Osteocyte (in vitro differentiated cells): ENCODE measurements around the gene NUAK1. TPM values are rescaled to one million over a fixed set of nuclear protein-coding genes. Genes with fewer than 3 reads are reported as not detected.

ENCODE experiments used
- DNase-seq: peaks from one replicate; pipeline ENCODE4 v3.0.0; 2021; ENCODE audit warnings: mixed read lengths; ENCODE audit not compliant: unreplicated experiment; ENCODE audit errors: extremely low spot score
- H3K27ac Mint-ChIP-seq: one replicate; pipeline ENCODE4 v1.8.0; 2021; ENCODE audit warnings: mild to moderate bottlenecking, mixed read lengths; ENCODE audit not compliant: unreplicated experiment
- H3K27me3 Mint-ChIP-seq: one replicate; pipeline ENCODE4 v1.8.0; 2021; ENCODE audit warnings: mixed read lengths; ENCODE audit not compliant: unreplicated experiment
- H3K36me3 Mint-ChIP-seq: one replicate; pipeline ENCODE4 v1.8.0; 2021; ENCODE audit warnings: mixed read lengths; ENCODE audit not compliant: unreplicated experiment
- H3K4me1 Mint-ChIP-seq: one replicate; pipeline ENCODE4 v1.8.0; 2021; ENCODE audit warnings: mixed read lengths; ENCODE audit not compliant: unreplicated experiment
- H3K4me3 Mint-ChIP-seq: one replicate; pipeline ENCODE4 v1.8.0; 2021; ENCODE audit warnings: mild to moderate bottlenecking, moderate library complexity, mixed read lengths; ENCODE audit not compliant: unreplicated experiment
- H3K9me3 Mint-ChIP-seq: one replicate; pipeline ENCODE4 v1.8.0; 2021; ENCODE audit warnings: mixed read lengths; ENCODE audit not compliant: unreplicated experiment
- CTCF ChIP-seq: fragments of 200-600 bp; sonication (generic); IDR thresholded peaks from 2 replicates; pipeline ENCODE4 v1.5.0; 2021; ENCODE audit warnings: antibody characterized with exemption, mild to moderate bottlenecking, moderate library complexity
- total RNA-seq: library from RNA; stranded (reverse); gene quantifications from 2 replicates; pipeline ENCODE4 v1.2.1, GENCODE V29; 2021

NUAK1 gene
- total RNA-seq, 1 donor from 2014 or later: 21.1 TPM

- no peaks in the 10 kb centered on the region for H3K9me3 Mint-ChIP-seq
- H3K36me3 Mint-ChIP-seq: no peaks in the 10 kb centered on the region
- H3K4me3 Mint-ChIP-seq: no peak overlapping the region
- H3K27ac Mint-ChIP-seq: no peak overlapping the region
- H3K27me3 Mint-ChIP-seq: no peaks in the 10 kb centered on the region
- H3K4me1 Mint-ChIP-seq: peaks cover 19% of the 10 kb centered on the region
- DNase-seq: no peak
- TF ChIP-seq CTCF: peak; percentile 72
Observed at GRCh38 chr12:106149096-106149784, 10.5 kb upstream of the NUAK1 start.

GRCh38 chr12:106147956-106148355, 9.2 kb upstream of the NUAK1 start:
- H3K4me1 Mint-ChIP-seq: peaks cover 22% of the 10 kb centered on the region
- no peak overlapping the region for H3K4me3 Mint-ChIP-seq
- DNase-seq: no peak
- no peak for TF ChIP-seq CTCF
- H3K27me3 Mint-ChIP-seq: no peaks in the 10 kb centered on the region
- H3K36me3 Mint-ChIP-seq: no peaks in the 10 kb centered on the region
- H3K9me3 Mint-ChIP-seq: no peaks in the 10 kb centered on the region
- H3K27ac Mint-ChIP-seq: no peak overlapping the region

- H3K27me3 Mint-ChIP-seq: no peaks in the 10 kb centered on the region
- no peak for TF ChIP-seq CTCF
- no peaks in the 10 kb centered on the region for H3K36me3 Mint-ChIP-seq
- H3K27ac Mint-ChIP-seq: no peak overlapping the region
- H3K4me3 Mint-ChIP-seq: no peak overlapping the region
- no peak for DNase-seq
- no peaks in the 10 kb centered on the region for H3K9me3 Mint-ChIP-seq
- H3K4me1 Mint-ChIP-seq: peaks cover 26% of the 10 kb centered on the region
Observed at GRCh38 chr12:106146987-106147386, 8.2 kb upstream of the NUAK1 start.

GRCh38 chr12:106145539-106146447, 7.0 kb upstream of the NUAK1 start:
- Mint-ChIP-seq H3K27ac (no peak overlapping the region), H3K4me1 (peaks cover 36% of the 10 kb centered on the region), H3K9me3 (no peaks in the 10 kb centered on the region), H3K4me3 (no peak overlapping the region), H3K27me3 (no peaks in the 10 kb centered on the region), H3K36me3 (no peaks in the 10 kb centered on the region)
- no peak for TF ChIP-seq CTCF
- no peak for DNase-seq

GRCh38 chr12:106144847-106145246, 6.1 kb upstream of the NUAK1 start:
- H3K4me1 Mint-ChIP-seq: peaks cover 45% of the 10 kb centered on the region
- H3K4me3 Mint-ChIP-seq: no peak overlapping the region
- peak overlapping the region; percentile 21 for H3K27ac Mint-ChIP-seq
- no peak for DNase-seq
- no peaks in the 10 kb centered on the region for H3K27me3 Mint-ChIP-seq
- no peak for TF ChIP-seq CTCF
- H3K9me3 Mint-ChIP-seq: no peaks in the 10 kb centered on the region
- H3K36me3 Mint-ChIP-seq: no peaks in the 10 kb centered on the region
